ENCODE results near the gene TXNDC16.

TXNDC16 gene

GRCh38 chr14:52553671-52554575, 1.6 kb upstream of the TXNDC16 start (continued):
- TF ChIP-seq ZNF280D (tag by site-specific recombination; IDR thresholded peaks at IDR 0.05) (no peak), ZNF138 (tag by site-specific recombination; IDR thresholded peaks at IDR 0.05; ENCODE audit: borderline replicate concordance) (no peak), TSHZ1 (tag by site-specific recombination; IDR thresholded peaks at IDR 0.05; ENCODE audit: borderline replicate concordance) (no peak), ZBTB20 (tag by site-specific recombination; IDR thresholded peaks at IDR 0.05) (peak; percentile 51; the same call in 1 of the 2 replicates), ZBTB21 (tag by site-specific recombination; IDR thresholded peaks at IDR 0.05) (0 out of 2 replicates have a peak, but pooled peaks have one; percentile 14), ZNF239 (tag by site-specific recombination; IDR thresholded peaks at IDR 0.05) (no peak), SALL2 (tag by site-specific recombination; IDR thresholded peaks at IDR 0.05; ENCODE audit: borderline replicate concordance) (no peak), ZNF341 (tag by site-specific recombination; IDR thresholded peaks at IDR 0.05; ENCODE audit: low read depth) (peak; percentile 97), ZNF292 (tag by site-specific recombination; IDR thresholded peaks at IDR 0.05; ENCODE audit: borderline replicate concordance, low read depth) (no peak), ZNF513 (tag by site-specific recombination; IDR thresholded peaks at IDR 0.05) (no peak), ZNF521 (tag by site-specific recombination; IDR thresholded peaks at IDR 0.05) (no peak), SETDB1 (IDR thresholded peaks at IDR 0.05; ENCODE audit: insufficient read length, low read length) (no peak), ZNF473 (tag by site-specific recombination; IDR thresholded peaks at IDR 0.05) (no peak), ZNF571 (tag by site-specific recombination; IDR thresholded peaks at IDR 0.05) (no peak), ZNF843 (tag by site-specific recombination; IDR thresholded peaks at IDR 0.05) (no peak), ZNF76 (tag by site-specific recombination; IDR thresholded peaks at IDR 0.05; ENCODE audit: borderline replicate concordance, low read depth) (0 out of 2 replicates have a peak, but pooled peaks have one; percentile 12), ZNF610 (tag by site-specific recombination; IDR thresholded peaks at IDR 0.05; ENCODE audit: borderline replicate concordance) (no peak), ZBTB11 (tag by site-specific recombination; conservative IDR thresholded peaks at IDR 0.05; ENCODE audit: low read depth) (0 out of 2 replicates have a peak, but pooled peaks have one; percentile 17), KLF17 (tag by site-specific recombination; IDR thresholded peaks at IDR 0.05) (no peak), ZNF530 (tag by site-specific recombination; IDR thresholded peaks at IDR 0.05; ENCODE audit: low read depth) (no peak), BCL6B (tag by site-specific recombination; IDR thresholded peaks at IDR 0.05) (no peak), ZNF692 (tag by site-specific recombination; IDR thresholded peaks at IDR 0.05) (no peak)

All from HEK293 (cell line).